PC-9 (cell line): ENCODE data around the gene NR3C1.

Experiments
- CTCF ChIP-seq: fragments of 200-600 bp; sonication (generic); conservative IDR thresholded peaks from 2 replicates; pipeline ENCODE4 v1.6.1; 2017; ENCODE audit warnings: mixed run types, antibody characterized with exemption, mild to moderate bottlenecking, moderate library complexity
- EZH2 ChIP-seq: fragments of 200-600 bp; sonication (generic); IDR thresholded peaks from 2 replicates; pipeline ENCODE4 v1.8.0; 2017; ENCODE audit warnings: antibody characterized with exemption, low read depth

- no peak for TF ChIP-seq CTCF
- TF ChIP-seq EZH2, result no peak
Observed at GRCh38 chr5:143244990-143245389, 158.5 kb downstream of the NR3C1 start.
